Measurements from ENCODE around the gene FGF14. TPM values are rescaled to one million over a fixed set of nuclear protein-coding genes. Genes with fewer than 3 reads are reported as not detected.

FGF14 gene
- total RNA-seq, 4 donors from 2014 or later: 0.04 to 1.4 (median 0.38) TPM

- no peaks in the 10 kb centered on the region for H3K27me3 ChIP-seq
- DNase-seq: no peak
- no peak overlapping the region for H3K4me3 ChIP-seq (replicated peaks in 1 of 3)
- no peak for TF ChIP-seq CTCF (IDR thresholded peaks at IDR 0.05)
- no peak for TF ChIP-seq POLR2A (IDR thresholded peaks at IDR 0.05)
- intact Hi-C loops (cut with DNase I): no loop called here
- H3K36me3 ChIP-seq: no peaks in the 10 kb centered on the region
- WGBS, 2 donors: 76 to 90% methylated on average over 4 of the region's 4 CpGs
- H3K9me3 ChIP-seq: no peaks in the 10 kb centered on the region
- H3K4me1 ChIP-seq: no peaks in the 10 kb centered on the region
- H3K27ac ChIP-seq: no peak overlapping the region
These were observed 214.5 kb downstream of the FGF14 start for GRCh38 chr13:102187313-102187712.

GRCh38 chr13:102185375-102185984, 216.4 kb downstream of the FGF14 start:
- no peak for DNase-seq
- TF ChIP-seq POLR2A (IDR thresholded peaks at IDR 0.05) (no peak), CTCF (IDR thresholded peaks at IDR 0.05) (no peak)
- Histone ChIP-seq H3K4me1 (no peaks in the 10 kb centered on the region), H3K36me3 (no peaks in the 10 kb centered on the region), H3K9me3 (no peaks in the 10 kb centered on the region), H3K4me3 (replicated peaks in 1 of 3) (no peak overlapping the region), H3K27me3 (no peaks in the 10 kb centered on the region), H3K27ac (no peak overlapping the region)
- 69 to 75% methylated on average over 5 of the region's 5 CpGs for WGBS, 2 donors
- intact Hi-C loops (cut with DNase I): no loop called here

GRCh38 chr13:102183509-102184182, 218.2 kb downstream of the FGF14 start:
- Histone ChIP-seq H3K27ac (no peak overlapping the region), H3K9me3 (no peaks in the 10 kb centered on the region), H3K27me3 (no peaks in the 10 kb centered on the region), H3K36me3 (no peaks in the 10 kb centered on the region), H3K4me1 (no peaks in the 10 kb centered on the region), H3K4me3 (replicated peaks in 1 of 3) (no peak overlapping the region)
- WGBS, 2 donors: 81 to 83% methylated on average over 4 of the region's 4 CpGs
- TF ChIP-seq POLR2A (IDR thresholded peaks at IDR 0.05): no peak
- no peak for TF ChIP-seq CTCF (IDR thresholded peaks at IDR 0.05)
- intact Hi-C loops (cut with DNase I): no loop called here
- DNase-seq: no peak

- TF ChIP-seq CTCF (IDR thresholded peaks at IDR 0.05): no peak
- TF ChIP-seq POLR2A (IDR thresholded peaks at IDR 0.05): no peak
- intact Hi-C loops (cut with DNase I): no loop called here
- H3K4me3 ChIP-seq (replicated peaks in 1 of 3): no peak overlapping the region
- no peaks in the 10 kb centered on the region for H3K27me3 ChIP-seq
- H3K36me3 ChIP-seq: no peaks in the 10 kb centered on the region
- no peak overlapping the region for H3K27ac ChIP-seq
- H3K4me1 ChIP-seq: no peaks in the 10 kb centered on the region
- no peak for DNase-seq
- WGBS, 2 donors: 92 to 93% methylated on average over 5 of the region's 5 CpGs
- H3K9me3 ChIP-seq: no peaks in the 10 kb centered on the region
These were observed 219.7 kb downstream of the FGF14 start for GRCh38 chr13:102182170-102182569.

GRCh38 chr13:102177431-102177830, 224.4 kb downstream of the FGF14 start:
- Histone ChIP-seq H3K27me3 (no peaks in the 10 kb centered on the region), H3K4me1 (no peaks in the 10 kb centered on the region), H3K36me3 (no peaks in the 10 kb centered on the region), H3K27ac (no peak overlapping the region), H3K4me3 (replicated peaks in 1 of 3) (no peak overlapping the region), H3K9me3 (no peaks in the 10 kb centered on the region)
- TF ChIP-seq CTCF (IDR thresholded peaks at IDR 0.05) (no peak), POLR2A (IDR thresholded peaks at IDR 0.05) (no peak)
- intact Hi-C loops (cut with DNase I): no loop called here
- no peak for DNase-seq
